ENCODE data around the gene ANO6.

GRCh38 chr12:45343269-45344051 is 127.6 kb downstream of the ANO6 start:
- TF ChIP-seq CTCF (IDR thresholded peaks at IDR 0.05) (no peak), ZFX (IDR thresholded peaks at IDR 0.05; ENCODE audit: borderline replicate concordance) (no peak)
